ENCODE data around the gene MRPL11.
"Not testable (repeated sequence)": the region's sequence is repeated elsewhere in the genome, so short reads cannot be mapped to it uniquely, and the experiment has no call there.

MRPL11 gene

DNA sequence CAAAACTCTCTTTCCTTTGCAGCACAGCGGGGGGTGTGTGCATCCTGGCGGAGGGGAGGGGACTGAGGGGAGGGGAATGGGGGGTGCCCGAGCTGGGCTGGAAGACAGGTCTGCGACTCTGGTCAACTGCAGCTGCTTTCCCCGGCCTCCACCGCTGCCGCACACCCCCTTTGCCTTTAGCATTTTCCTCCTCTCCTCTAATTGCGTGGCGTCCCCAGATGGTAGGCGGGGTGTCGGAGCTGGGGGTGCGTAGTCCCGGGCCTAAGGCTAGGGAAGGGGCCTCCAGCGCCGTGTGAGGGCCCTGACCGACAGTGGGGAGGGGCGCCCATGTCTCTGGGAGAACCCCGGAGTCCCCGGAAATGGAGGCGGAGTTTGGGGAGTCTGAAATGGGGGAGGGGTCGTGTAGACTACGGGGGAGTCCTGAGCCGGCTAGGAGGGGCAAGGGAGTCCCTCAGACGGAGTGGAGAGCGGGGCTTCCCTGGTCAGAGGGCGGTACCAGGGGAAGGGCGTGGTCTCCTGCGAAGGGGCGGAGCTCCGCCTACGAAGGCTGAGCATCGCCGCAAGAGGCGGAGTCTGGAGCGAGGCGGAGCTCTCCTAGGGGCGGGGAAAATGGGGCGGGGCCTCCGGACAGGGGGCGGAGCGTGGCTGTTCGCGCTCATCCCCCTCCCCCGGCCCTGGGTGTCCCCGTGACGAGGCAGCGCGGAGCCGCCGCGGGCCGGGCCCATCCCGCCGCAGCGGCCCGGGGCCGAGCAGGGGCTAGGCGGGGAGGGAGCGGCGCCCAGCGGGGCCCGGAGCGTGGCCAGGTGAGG lies 27.8 kb upstream of the MRPL11 start, which contains the start of gene PELI3:
TSS of gene PELI3 (plus strand) at position 681 of the 809 bp plus-strand sequence. CDS start 1,224 bp downstream, outside the sequence.
- DNase-seq: peak; percentile 92

DNA sequence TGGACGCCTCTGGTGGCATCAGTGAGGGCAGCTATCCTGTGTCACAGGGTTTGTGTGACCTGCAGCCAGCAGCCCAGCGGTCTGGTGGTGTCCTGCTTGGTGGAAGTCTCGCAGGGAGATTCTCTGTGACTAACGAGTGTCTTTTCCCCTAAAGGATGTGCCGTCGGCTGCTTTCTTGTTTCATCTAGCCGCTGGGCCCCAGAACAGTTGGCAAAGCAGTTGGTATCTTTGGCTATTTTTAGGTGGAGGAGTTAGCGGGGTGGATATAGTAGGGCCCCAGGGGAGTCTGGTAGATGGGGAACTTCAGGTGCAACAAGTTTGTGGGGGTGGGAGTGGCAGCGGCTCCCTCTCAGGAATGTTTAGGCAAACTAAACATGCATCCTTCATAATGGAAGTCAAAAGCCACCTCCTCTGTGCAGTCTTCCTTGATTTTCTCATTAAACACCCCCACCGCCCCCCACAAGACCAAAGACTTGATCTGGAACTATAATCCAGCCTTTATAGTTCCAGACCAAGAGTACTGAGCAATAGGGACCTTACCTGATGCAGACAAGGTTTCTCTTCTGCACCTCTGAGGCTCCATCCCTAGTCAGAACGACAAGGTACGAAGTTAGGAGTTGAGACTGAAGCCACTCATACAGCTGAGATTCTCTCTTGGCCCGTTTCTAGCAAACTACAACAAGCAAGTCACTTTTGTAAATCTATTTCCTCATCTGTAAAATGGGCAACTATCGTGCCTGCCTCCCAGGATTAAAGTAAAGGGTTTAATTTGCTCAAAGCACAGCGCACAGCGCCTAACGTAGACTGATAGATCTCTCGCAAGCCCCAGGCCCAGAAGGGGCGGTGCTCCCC lies 27.0 kb upstream of the MRPL11 start:
- DNase-seq: no peak

DNA sequence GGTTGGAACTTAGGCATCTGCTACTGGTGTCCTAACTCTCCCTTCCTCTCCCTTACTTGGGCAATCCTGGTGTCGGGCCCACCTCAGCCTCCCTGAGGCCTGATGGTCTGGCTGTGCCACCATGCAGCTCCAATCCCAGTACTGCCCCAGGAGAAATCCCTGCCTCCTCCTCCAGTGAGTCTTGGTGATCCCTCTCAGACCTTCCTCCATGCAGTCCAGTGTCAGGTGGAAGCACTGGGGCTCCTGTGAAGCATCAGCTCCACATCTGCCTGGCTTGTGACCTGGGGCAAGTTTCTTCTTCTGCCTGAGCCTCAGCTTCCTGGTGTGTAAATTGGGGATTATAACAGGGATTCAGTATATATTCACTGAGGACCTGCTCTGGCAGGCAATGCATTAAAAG lies 26.3 kb upstream of the MRPL11 start:
- DNase-seq: no peak

GRCh38 chr11:66464116-66464515 lies 25.5 kb upstream of the MRPL11 start:
- DNase-seq: not testable (repeated sequence)

DNA sequence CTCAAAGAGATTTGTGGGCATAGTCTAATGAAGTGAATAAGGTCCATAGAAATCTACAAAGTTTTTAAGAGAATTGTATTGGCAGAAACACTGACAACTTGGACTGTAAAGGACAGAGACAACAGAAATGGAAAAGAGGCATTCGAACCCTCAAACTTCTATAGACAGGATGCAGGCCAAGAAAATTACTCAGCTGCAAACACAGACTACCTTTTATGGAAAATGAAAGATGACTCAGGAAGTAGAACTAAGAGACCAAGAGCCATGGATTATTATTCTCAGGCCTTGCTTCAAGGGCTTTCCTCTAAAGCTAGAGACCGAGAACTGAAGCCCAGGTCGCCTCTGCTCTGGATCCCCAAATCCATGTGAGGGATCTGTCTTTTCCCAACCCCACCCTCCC lies 24.3 kb upstream of the MRPL11 start:
- no peak for DNase-seq

DNA sequence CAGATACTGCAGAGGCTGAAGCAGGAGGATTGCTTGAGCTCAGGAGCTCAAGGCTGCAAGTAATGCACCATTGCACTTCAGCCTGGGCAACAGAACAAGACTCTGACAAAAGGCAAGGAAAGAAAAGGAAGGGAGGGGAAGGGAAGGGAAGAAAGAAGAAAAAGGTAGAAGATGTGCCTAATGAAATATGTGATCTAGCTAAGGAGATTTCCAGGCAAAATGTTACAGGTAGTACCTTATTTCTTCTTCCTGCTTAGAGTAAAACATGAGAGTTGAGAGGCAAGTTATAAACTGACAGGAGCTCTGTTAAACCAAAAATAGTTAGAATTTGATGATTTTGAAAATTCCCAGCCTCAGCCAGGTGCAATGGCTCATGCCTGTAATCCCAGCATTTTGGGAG lies 23.4 kb upstream of the MRPL11 start:
- no peak for DNase-seq

DNA sequence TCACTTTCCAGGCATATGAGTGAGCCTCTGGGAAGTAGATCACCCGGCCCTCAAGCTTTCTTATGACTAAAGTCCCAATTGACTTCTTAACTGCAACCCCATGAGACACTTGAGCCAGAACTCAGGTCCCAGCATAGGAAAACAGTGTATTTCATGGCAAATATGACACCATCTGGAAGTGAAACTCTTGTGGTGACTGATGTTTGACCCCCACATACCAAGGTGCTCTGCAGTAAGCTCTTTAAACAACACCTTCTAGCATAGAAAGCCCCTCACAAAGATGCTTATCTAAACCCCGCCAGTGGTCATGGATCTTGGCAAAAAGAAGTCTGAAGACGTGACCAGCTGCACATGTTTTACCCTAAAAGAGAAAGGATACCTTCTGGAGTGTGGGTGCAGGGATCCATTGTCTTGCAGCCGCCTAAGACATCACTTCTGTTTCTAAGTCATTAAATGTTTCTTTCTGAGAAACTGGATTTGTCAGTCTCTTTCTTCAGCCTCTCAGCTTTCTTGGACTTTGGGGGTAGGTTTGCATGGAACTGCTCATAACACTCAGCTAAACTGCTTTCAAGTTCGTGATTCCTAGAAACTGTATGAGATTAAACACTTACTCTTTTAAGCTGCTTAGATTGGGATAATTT lies 20.6 kb upstream of the MRPL11 start:
- DNase-seq: no peak

DNA sequence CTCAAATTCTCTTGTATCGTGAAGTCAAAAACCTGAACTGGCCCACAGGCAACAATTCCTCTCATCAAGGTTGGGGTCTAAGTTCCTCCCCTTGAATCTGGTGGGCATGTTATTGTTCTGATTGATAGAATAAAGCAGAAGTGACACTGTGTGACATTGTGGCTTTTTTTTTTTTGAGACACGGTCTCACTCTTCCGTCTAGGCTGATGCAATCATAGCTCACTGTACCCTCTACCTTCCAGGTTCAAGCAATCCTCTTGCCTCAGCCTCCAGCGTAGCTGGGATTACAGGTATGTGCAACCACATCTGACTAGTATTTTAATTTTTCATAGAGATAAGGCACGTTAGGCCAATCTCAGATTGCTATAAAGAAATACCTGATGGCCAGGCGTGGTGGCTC lies 19.2 kb upstream of the MRPL11 start:
- DNase-seq: no peak

DNA sequence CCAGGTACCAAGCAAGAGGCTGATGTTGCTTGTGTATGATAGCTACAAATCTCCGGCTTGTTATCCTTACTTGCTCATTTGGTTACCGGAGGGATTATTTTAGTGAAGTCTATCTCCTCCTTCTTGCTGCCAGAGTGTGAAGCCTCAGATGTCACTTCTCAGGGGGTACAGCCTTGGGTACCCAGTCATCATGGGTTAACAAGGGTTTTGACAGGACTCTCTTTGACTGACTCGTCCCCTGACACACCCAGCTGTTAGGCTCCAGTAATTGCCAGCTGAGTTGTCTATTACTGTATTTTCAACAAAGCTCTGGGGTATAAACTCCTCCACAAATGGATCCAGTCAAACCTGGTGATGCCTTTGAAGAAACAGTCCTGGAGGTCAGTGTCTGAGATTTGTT lies 16.2 kb upstream of the MRPL11 start:
- DNase-seq: no peak

DNA sequence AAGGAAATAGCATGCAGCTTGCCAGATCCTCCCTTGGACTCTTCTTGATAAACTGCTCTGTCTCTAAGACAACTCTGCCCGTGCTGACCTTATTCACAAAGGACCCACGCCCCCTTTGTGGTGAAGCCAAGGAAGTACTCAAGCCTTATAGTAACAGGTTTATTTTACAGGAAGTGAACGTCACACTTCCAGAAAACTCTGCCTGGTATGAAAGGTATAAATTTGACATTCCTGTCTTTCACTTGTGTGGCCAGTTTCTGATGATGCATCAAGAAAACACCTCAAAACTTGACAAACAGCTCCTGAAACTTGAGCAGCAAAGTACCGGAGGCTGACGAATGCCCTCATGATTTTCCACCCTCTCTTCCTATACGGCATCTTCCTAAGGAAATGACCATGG lies 15.6 kb upstream of the MRPL11 start:
- no peak for DNase-seq

GRCh38 chr11:66451663-66452062 lies 13.0 kb upstream of the MRPL11 start:
- DNase-seq: no peak

DNA sequence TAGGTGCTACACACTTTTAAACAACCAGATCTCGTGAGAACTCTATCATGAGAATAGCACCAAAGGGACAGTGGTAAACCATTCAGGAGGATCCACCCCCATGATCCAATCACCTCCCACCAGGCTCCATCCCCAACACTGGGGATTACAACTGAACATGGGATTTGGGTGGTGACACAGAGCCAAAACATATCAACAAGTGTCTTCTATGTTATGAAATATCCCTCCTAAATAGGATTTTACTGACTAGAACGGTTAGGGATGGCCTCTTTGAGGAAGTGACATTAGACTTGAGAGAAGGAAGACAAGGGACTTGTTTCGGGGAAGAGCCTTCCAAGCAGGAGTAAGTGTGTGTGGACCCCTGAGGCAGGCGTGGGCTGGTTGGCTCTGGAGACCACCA lies 11.9 kb upstream of the MRPL11 start:
- DNase-seq: no peak

- no peak for DNase-seq
Measured at GRCh38 chr11:66448523-66448922, 9.9 kb upstream of the MRPL11 start.

- DNase-seq: no peak
Measured at GRCh38 chr11:66447012-66447411, 8.4 kb upstream of the MRPL11 start.

DNA sequence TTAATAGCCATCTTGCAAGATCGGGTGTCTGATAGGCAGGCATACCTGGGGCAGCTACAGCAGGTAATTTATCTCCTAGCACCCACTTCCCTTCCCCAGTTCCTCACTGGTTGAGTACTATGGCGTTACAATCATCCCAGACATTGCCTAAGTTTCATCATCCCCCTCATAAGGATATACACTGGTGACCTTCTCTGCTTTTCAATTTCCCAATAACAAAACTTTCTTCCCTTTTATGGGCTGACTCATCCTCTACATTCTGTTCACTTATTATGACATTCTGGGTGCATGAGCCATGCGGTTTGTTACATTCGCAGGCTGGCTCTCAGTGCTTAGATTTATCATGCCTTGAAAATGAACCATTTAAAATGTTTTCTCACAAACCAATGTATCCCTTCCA lies 5.0 kb upstream of the MRPL11 start:
- no peak for DNase-seq

- DNase-seq: not testable (repeated sequence)
Measured at GRCh38 chr11:66440940-66441282, 2.3 kb upstream of the MRPL11 start.

GRCh38 chr11:66440101-66440939 lies 1.7 kb upstream of the MRPL11 start:
- not testable (repeated sequence) for DNase-seq

GRCh38 chr11:66437979-66438503 lies 607 bp downstream of the MRPL11 start:
- no peak for DNase-seq

- DNase-seq: no peak
Measured at GRCh38 chr11:66432597-66432996, 6.1 kb downstream of the MRPL11 start.

DNA sequence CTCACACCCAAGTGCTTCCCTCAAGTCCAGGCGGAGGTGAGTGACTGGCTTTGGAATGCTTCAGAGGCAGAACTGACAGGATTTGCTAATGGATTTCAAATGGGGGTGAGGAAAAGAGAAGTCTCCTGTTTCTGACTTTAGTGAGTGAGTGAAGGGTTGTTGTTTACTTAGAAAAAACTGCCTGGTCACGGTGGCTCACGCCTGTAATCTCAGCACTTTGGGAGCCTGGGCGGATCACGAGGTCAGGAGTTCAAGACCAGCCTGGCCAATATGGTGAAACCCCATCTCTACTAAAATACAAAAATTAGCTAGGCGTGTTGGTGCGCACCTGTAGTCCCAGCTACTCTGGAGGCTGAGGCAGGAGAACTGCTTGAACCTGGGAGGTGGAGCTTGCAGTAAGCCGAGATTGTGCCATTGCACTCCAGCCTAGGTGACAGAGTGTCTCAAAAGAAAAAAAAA lies 6.7 kb downstream of the MRPL11 start:
- not testable (repeated sequence) for DNase-seq

DNA sequence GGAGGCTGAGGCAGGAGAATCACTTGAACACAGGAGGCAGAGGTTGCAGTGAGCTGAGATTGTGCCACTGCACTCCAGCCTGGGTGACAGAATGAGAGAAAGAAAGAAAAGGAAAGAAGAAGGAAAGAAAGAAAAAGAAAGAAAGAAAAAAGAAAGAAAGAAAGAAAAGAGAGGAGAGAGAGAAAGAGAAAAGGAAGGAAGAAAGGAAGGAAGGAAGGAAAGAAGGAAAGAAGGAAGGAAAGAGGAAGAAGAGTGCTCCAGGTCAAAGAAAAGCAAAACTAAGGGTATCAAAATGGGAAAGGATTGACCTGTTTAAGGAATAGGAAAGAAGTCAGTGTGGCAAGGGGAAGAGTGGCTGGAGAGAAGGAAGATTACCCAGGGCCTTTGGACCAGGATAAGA lies 7.4 kb downstream of the MRPL11 start:
- not testable (repeated sequence) for DNase-seq

GRCh38 chr11:66429983-66430602 lies 8.6 kb downstream of the MRPL11 start:
- peak; percentile 86 for DNase-seq
